OCI-LY3 (cell line): ENCODE measurements around the gene ABCG4.

Experiments used
- EZH2phosphoT487 ChIP-seq: fragments of 200-600 bp; shearing (Covaris generic); IDR thresholded peaks from 2 replicates; pipeline ENCODE4 v1.6.1; 2018; ENCODE audit warnings: antibody characterized with exemption, mixed run types, low read depth
- TF ChIP-seq, protein P1 (sequence below): fragments of 200-600, 300-600 bp; sonication (generic); IDR thresholded peaks from 2 replicates; pipeline ENCODE4 v1.5.1; 2014; ENCODE audit warnings: antibody characterized with exemption, low read length, low read depth

DNA sequence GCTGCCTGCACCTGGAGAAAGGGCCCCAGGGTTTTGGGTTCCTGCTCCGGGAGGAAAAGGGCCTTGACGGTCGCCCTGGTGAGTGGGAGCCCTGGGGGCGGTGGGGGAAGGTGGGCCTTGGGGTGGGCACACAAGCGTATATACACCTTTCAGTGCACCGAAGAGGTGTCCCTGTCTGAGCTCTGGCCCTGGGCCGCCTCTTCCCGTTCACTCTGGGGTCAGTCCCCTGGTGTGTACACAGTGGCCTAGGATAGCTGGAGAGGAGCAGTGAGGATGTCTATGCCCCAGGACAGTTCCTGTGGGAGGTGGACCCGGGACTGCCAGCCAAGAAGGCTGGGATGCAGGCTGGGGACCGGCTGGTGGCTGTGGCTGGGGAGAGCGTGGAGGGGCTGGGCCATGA lies 39.2 kb downstream of the ABCG4 start:
- TF ChIP-seq EZH2phosphoT487 = no peak
- TF ChIP-seq, protein P1, sequence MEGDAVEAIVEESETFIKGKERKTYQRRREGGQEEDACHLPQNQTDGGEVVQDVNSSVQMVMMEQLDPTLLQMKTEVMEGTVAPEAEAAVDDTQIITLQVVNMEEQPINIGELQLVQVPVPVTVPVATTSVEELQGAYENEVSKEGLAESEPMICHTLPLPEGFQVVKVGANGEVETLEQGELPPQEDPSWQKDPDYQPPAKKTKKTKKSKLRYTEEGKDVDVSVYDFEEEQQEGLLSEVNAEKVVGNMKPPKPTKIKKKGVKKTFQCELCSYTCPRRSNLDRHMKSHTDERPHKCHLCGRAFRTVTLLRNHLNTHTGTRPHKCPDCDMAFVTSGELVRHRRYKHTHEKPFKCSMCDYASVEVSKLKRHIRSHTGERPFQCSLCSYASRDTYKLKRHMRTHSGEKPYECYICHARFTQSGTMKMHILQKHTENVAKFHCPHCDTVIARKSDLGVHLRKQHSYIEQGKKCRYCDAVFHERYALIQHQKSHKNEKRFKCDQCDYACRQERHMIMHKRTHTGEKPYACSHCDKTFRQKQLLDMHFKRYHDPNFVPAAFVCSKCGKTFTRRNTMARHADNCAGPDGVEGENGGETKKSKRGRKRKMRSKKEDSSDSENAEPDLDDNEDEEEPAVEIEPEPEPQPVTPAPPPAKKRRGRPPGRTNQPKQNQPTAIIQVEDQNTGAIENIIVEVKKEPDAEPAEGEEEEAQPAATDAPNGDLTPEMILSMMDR = no peak
